Panc1 (cell line): ENCODE measurements around the gene MFSD12. TPM values are rescaled to one million over a fixed set of nuclear protein-coding genes. Genes with fewer than 3 reads are reported as not detected.

Experiments
- ATAC-seq: fragments of 200-7000 bp; cut with Tn5 transposase; 2 replicates; pipeline ENCODE4 v1.9.1; 2020; ENCODE audit warnings: mild to moderate bottlenecking, moderate library complexity
- BruUV-seq: library from RNA; stranded (reverse); fragments of 400-500 nt; replicated peaks from 2 replicates; lab custom pipeline; 2021; lab: Mats Ljungman, UMichigan
- CTCF ChIA-PET: fragments of 300-600 bp; sonication (Branson Sonifier 250); formaldehyde crosslinking; loops from one replicate; lab custom pipeline; 2022; ENCODE audit warnings: antibody characterized with exemption; lab: Charles Lee
- POLR2A ChIA-PET: fragments of 300-600 bp; sonication (Branson Sonifier 250); formaldehyde crosslinking; loops from one replicate; lab custom pipeline; 2022; ENCODE audit warnings: antibody characterized with exemption; lab: Charles Lee
- DNase-seq: peaks from one replicate; pipeline ENCODE4 v3.0.0-alpha.2; 2010; ENCODE audit warnings: low read depth, low spot score
- H3K27ac ChIP-seq: 2 replicates; pipeline ENCODE4 v1.5.1; 2011; ENCODE audit warnings: mild to moderate bottlenecking, low read length, inconsistent platforms
- H3K27me3 ChIP-seq: fragments of 200-500 bp; sonication (Bioruptor generic); 2 replicates; pipeline ENCODE4 v1.6.0; 2014; ENCODE audit warnings: low read length, inconsistent platforms; ENCODE audit not compliant: control insufficient read depth, insufficient read depth
- H3K36me3 ChIP-seq: fragments of 200-500 bp; sonication (Bioruptor generic); 2 replicates; pipeline ENCODE4 v1.5.1; 2014; ENCODE audit warnings: inconsistent platforms, mild to moderate bottlenecking, low read length, moderate library complexity; ENCODE audit not compliant: control insufficient read depth, insufficient read depth
- H3K4me1 ChIP-seq: 2 replicates; pipeline ENCODE4 v1.5.1; 2011; ENCODE audit warnings: inconsistent platforms, mild to moderate bottlenecking, low read length, moderate library complexity; ENCODE audit not compliant: control insufficient read depth, insufficient read depth
- H3K4me3 ChIP-seq, 2 experiments: 2 replicates each; pipeline ENCODE4 v1.5.1; 2011 to 2012; ENCODE audit warnings: low read depth in 2 of 2, low read length in 2 of 2, mild to moderate bottlenecking in 2 of 2, inconsistent platforms in 1 of 2, moderate library complexity in 1 of 2
- H3K9me3 ChIP-seq: fragments of 200-500 bp; sonication (Bioruptor generic); 2 replicates; pipeline ENCODE4 v1.5.1; 2014; ENCODE audit warnings: low read depth, mild to moderate bottlenecking, inconsistent platforms, low read length, moderate library complexity; ENCODE audit not compliant: control insufficient read depth, insufficient read depth
- CTCF ChIP-seq: fragments of 450-650 bp; IDR thresholded peaks from 2 replicates; pipeline ENCODE4 v1.5.1; 2017; ENCODE audit warnings: mild to moderate bottlenecking
- POLR2AphosphoS5 ChIP-seq: IDR thresholded peaks from 2 replicates; pipeline ENCODE4 v1.6.1; 2012; ENCODE audit warnings: mild to moderate bottlenecking, low read depth, low read length, moderate library complexity
- REST ChIP-seq, 2 experiments: IDR thresholded peaks; 2 replicates each; pipeline ENCODE4 v1.6.1; 2011 to 2012; ENCODE audit warnings: low read depth in 2 of 2, control low read depth in 1 of 2, low read length in 1 of 2, mild to moderate bottlenecking in 1 of 2, moderate library complexity in 1 of 2; ENCODE audit not compliant: insufficient read depth in 1 of 2
- SIN3A ChIP-seq: IDR thresholded peaks from 2 replicates; pipeline ENCODE4 v1.6.1; 2012; ENCODE audit warnings: low read depth, mild to moderate bottlenecking, low read length, moderate library complexity, borderline replicate concordance; ENCODE audit not compliant: insufficient read depth
- TCF7L2 ChIP-seq: IDR thresholded peaks from 2 replicates; pipeline ENCODE4 v1.6.1; 2011; ENCODE audit warnings: mild to moderate bottlenecking, low read depth, low read length, inconsistent platforms
- in situ Hi-C: cut with HindIII; loops from 2 replicates; pipeline ENCODE4 v1.10.0; 2016; ENCODE audit warnings: low sequenced_read_pairs, low pct_unique_long_range_greater_than_20kb
- intact Hi-C: fragments of 100-400 bp; cut with micrococcal nuclease; formaldehyde crosslinking; loops from one replicate; pipeline ENCODE4 v1.10.0; 2022; ENCODE audit not compliant: unreplicated experiment
- total RNA-seq: library from RNA; stranded (reverse); gene quantifications from one replicate; pipeline ENCODE4 v1.2.1, GENCODE V29; 2021; ENCODE audit not compliant: unreplicated experiment

The MFSD12 gene
- total RNA-seq, 1 experiment from 2014 or later = 98.8 TPM

- ATAC-seq (no peak), DNase-seq (no peak)
- no TSS peak for BruUV-seq
- Histone ChIP-seq H3K36me3 (no peaks in the 10 kb centered on the region), H3K4me1 (no peaks in the 10 kb centered on the region; the same call in none of the 2 replicates), H3K27me3 (no peaks in the 10 kb centered on the region), H3K4me3 (no peak overlapping the region), H3K9me3 (no peaks in the 10 kb centered on the region), H3K27ac (no peak overlapping the region)
- ChIA-PET POLR2A (interaction anchor here (0.6 kb wide), 1 partner anchor 19 kb away, joined by 18 read pairs; no protein-coding TSS in a partner anchor), CTCF (interaction anchor here (0.7 kb wide), 1 partner anchor 1244 kb away, joined by 5 read pairs; no protein-coding TSS in a partner anchor)
- intact Hi-C loops (no loop called here), in situ Hi-C loops (no loop called here)
- TF ChIP-seq REST (IDR thresholded peaks at IDR 0.05; ENCODE audit: insufficient read depth in 1 of 2, low read depth in 2 of 2, low read length in 1 of 2) = no peak
- TF ChIP-seq CTCF = no peak
These were observed 38.7 kb downstream of the MFSD12 start for GRCh38 chr19:3518659-3519058.

- no peak overlapping the region for H3K27ac ChIP-seq
- no peaks in the 10 kb centered on the region for H3K9me3 ChIP-seq
- intact Hi-C loops = no loop called here
- no TSS peak for BruUV-seq
- TF ChIP-seq REST (IDR thresholded peaks at IDR 0.05; ENCODE audit: insufficient read depth in 1 of 2, low read depth in 2 of 2, low read length in 1 of 2) = no peak
- TF ChIP-seq POLR2AphosphoS5 = no peak
- TF ChIP-seq SIN3A = no peak
- no peak for TF ChIP-seq CTCF
- TF ChIP-seq TCF7L2 = no peak
- H3K27me3 ChIP-seq = no peaks in the 10 kb centered on the region
- in situ Hi-C loops = no loop called here
- no peaks in the 10 kb centered on the region; the same call in none of the 2 replicates for H3K4me1 ChIP-seq
- DNase-seq (no peak), ATAC-seq (no peak)
- no peak overlapping the region for H3K4me3 ChIP-seq
- no peaks in the 10 kb centered on the region for H3K36me3 ChIP-seq
- ChIA-PET CTCF (interaction anchor here (0.7 kb wide), 1 partner anchor 1244 kb away, joined by 5 read pairs; no protein-coding TSS in a partner anchor), POLR2A (interaction anchor here (0.7 kb wide), 1 partner anchor 145 kb away, joined by 8 read pairs; no protein-coding TSS in a partner anchor)
These were observed 39.1 kb downstream of the MFSD12 start for GRCh38 chr19:3518255-3518654.
